Spleen (tissue), 7 donors: Measurements from ENCODE around the gene VLDLR.
A peak's percentile ranks its signal among the peaks of the same experiment; 100 is the strongest.

Experiments
- POLR2AphosphoS5 ChIP-seq, 3 donors: sonication (generic); formaldehyde crosslinking; IDR thresholded peaks; one replicate each; pipeline ENCODE4 v1.5.1; 2017; ENCODE audit warnings: antibody characterized with exemption in 3 of 3
- TF ChIP-seq, protein P1 (sequence below), 11 experiments: fragments of 200-600 bp in 7 of 11; fragments of 450-650 bp in 4 of 11; sonication (generic) in 4 of 11; IDR thresholded peaks in 8 of 11; conservative IDR thresholded peaks in 3 of 11; 1 replicate in 7 of 11; 2 replicates in 4 of 11; pipeline versions ENCODE4 v1.4.0 to v1.8.0; 2016 to 2021; ENCODE audit warnings: antibody characterized with exemption in 11 of 11, inconsistent platforms in 4 of 11, mild to moderate bottlenecking in 1 of 11
- donor health status: DM: no; HTN: no; CAD: no; lungs with moderate emphysema.
- donor health status: DM: no; HTN: no; CAD: no.
- donor health status: DM: no; HTN: no; CAD: no.

DNA sequence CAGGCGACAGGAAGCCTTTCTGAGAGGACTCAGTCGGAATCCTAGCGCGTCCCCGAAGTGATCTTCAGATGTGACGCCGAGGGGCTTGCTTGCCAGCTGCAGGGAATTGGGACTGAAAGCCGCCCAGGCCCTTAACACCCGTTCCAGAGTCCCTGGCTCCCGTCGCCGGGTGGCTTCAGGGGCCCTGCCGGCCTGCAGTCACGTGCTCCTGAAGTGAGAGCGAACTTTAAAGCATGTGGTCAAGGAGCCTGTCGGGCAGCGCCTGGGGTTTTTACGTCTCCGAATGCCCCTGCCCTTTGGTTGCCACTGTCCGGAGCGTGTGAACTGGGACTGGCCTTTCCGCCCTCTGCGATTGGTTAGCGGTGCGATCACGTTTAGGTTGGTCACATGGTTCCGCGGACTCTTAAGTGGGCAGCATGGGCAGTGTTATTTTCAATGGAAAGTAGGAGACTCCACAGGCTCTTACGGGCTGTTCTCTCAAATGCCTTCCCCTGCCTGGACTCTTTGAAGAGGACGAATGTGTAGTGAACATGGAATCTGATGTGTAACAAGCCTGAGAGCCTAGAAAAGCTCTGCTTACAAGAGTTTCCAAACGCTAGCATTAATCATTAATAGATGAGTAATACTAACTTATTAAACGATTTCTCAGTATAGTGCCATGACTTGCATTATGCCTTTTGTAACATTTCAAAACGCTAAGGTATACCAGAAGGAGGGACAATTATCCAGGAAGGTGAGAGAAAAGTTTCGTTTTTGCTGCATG is 1.9 kb downstream of the VLDLR start:
- TF ChIP-seq, protein P1, sequence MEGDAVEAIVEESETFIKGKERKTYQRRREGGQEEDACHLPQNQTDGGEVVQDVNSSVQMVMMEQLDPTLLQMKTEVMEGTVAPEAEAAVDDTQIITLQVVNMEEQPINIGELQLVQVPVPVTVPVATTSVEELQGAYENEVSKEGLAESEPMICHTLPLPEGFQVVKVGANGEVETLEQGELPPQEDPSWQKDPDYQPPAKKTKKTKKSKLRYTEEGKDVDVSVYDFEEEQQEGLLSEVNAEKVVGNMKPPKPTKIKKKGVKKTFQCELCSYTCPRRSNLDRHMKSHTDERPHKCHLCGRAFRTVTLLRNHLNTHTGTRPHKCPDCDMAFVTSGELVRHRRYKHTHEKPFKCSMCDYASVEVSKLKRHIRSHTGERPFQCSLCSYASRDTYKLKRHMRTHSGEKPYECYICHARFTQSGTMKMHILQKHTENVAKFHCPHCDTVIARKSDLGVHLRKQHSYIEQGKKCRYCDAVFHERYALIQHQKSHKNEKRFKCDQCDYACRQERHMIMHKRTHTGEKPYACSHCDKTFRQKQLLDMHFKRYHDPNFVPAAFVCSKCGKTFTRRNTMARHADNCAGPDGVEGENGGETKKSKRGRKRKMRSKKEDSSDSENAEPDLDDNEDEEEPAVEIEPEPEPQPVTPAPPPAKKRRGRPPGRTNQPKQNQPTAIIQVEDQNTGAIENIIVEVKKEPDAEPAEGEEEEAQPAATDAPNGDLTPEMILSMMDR (IDR thresholded peaks at IDR 0.05 in 8 of 11, conservative IDR thresholded peaks at IDR 0.05 in 3 of 11): no peak
- peak; percentile 30 to 82 (median 69) for TF ChIP-seq POLR2AphosphoS5 (IDR thresholded peaks at IDR 0.05)
